K562 (cell line): ENCODE measurements around the gene SHISA4. TPM values are rescaled to one million over a fixed set of nuclear protein-coding genes. Genes with fewer than 3 reads are reported as not detected.

ENCODE experiments used
- MED1 ChIP-seq: sonication (generic); formaldehyde crosslinking; IDR thresholded peaks from 2 replicates; pipeline ENCODE4 v1.8.1; 2023; ENCODE audit warnings: missing genetic modification reagents, borderline replicate concordance
- PML ChIP-seq: IDR thresholded peaks from 2 replicates; pipeline ENCODE4 v1.6.1; 2012; ENCODE audit warnings: low read length, inconsistent platforms
- POLR2AphosphoS2 ChIP-seq: IDR thresholded peaks from 2 replicates; pipeline ENCODE4 v1.6.1; 2012; ENCODE audit warnings: low read length, improper control_type of control experiment
- RB1 ChIP-seq: fragments of 450-650 bp; IDR thresholded peaks from 2 replicates; pipeline ENCODE4 v1.6.1; 2017; ENCODE audit warnings: low read depth, mild to moderate bottlenecking
- SRSF9 ChIP-seq: fragments of 200-400 bp; formaldehyde crosslinking; IDR thresholded peaks from 2 replicates; pipeline ENCODE4 v1.6.1; 2017; ENCODE audit warnings: low read depth, low read length, borderline replicate concordance
- ZKSCAN3 ChIP-seq: fragments of 250-450 bp; sonication (Bioruptor Pico); IDR thresholded peaks from 2 replicates; pipeline ENCODE4 v1.4.0; 2020
- polyA plus RNA-seq, 8 experiments: library from polyadenylated mRNA; depleted of rRNA in 4 of 8; stranded (reverse) in 5 of 8; unstranded in 3 of 8; fragments of >200 nt; fragmentation: Nextera tagmentation in 2 of 8; fragmentation: Illumina TruSeq in 1 of 8; extraction: Ambion mirVana in 2 of 8; extraction: Trizol in 1 of 8; gene quantifications; 2 replicates each; pipeline versions ENCODE4 v1.2.1 to v1.2.3, GENCODE V29; 2011 to 2014; ENCODE audit warnings: inconsistent platforms in 1 of 8, missing spikeins in 1 of 8
- total RNA-seq, 7 experiments: library from RNA; depleted of rRNA in 6 of 7; stranded (reverse); fragments of >200 nt in 6 of 7; fragmentation: Illumina TruSeq in 2 of 7; extraction: Trizol in 2 of 7; gene quantifications; 2 replicates each; pipeline versions ENCODE4 v1.2.1 to v1.2.3, GENCODE V29; 2011 to 2021; ENCODE audit warnings: low replicate concordance in 1 of 7
- TF ChIP-seq, protein P1 (sequence below): fragments of 250-450 bp; sonication (Bioruptor Pico); IDR thresholded peaks from 2 replicates; pipeline ENCODE4 v1.8.0; 2021; ENCODE audit warnings: mild to moderate bottlenecking, moderate library complexity
- TF ChIP-seq, protein P2 (sequence below), 3 experiments: fragments of 200-800 bp in 1 of 3; sonication (Bioruptor generic) in 1 of 3; sonication (generic) in 1 of 3; formaldehyde crosslinking in 1 of 3; IDR thresholded peaks; 2 replicates each; pipeline versions ENCODE4 v1.6.1 to v1.8.0; 2016 to 2022; ENCODE audit warnings: mild to moderate bottlenecking in 2 of 3, missing compliant biosample characterization in 2 of 3, missing genetic modification characterization in 2 of 3, missing genetic modification reagents in 1 of 3

Gene SHISA4
- total and polyA plus RNA-seq, 9 of the 15 experiments (the other 6 are each of a cell fraction or from before 2014, with no cell fraction given), result 0.15 to 0.95 (median 0.68) TPM; not detected in 2

DNA sequence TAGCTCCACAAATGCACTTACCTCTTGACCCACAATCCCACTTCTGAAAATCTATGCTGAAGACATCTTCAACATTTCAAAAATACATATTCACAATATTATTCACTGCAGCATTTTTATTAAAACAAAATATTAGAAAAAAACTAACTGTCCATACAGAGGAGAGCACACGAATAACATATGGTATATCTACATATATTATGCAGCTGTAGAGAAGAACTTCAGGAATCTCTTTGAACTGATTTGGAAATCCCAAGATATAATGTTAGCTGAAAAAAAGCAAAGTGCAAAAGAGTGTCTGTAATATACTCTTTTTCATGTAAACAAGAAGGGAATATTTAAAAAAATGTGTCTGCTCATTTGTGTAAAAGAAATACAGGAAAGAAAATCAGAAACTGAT is 48.2 kb upstream of the SHISA4 start (continued):
- TF ChIP-seq, protein P1, sequence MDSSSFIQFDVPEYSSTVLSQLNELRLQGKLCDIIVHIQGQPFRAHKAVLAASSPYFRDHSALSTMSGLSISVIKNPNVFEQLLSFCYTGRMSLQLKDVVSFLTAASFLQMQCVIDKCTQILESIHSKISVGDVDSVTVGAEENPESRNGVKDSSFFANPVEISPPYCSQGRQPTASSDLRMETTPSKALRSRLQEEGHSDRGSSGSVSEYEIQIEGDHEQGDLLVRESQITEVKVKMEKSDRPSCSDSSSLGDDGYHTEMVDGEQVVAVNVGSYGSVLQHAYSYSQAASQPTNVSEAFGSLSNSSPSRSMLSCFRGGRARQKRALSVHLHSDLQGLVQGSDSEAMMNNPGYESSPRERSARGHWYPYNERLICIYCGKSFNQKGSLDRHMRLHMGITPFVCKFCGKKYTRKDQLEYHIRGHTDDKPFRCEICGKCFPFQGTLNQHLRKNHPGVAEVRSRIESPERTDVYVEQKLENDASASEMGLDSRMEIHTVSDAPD (CRISPR knock-in tag), result no peak
- TF ChIP-seq, protein P2, sequence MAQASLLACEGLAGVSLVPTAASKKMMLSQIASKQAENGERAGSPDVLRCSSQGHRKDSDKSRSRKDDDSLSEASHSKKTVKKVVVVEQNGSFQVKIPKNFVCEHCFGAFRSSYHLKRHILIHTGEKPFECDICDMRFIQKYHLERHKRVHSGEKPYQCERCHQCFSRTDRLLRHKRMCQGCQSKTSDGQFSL (CRISPR knock-in tag; IDR thresholded peaks at IDR 0.05), result no peak
- TF ChIP-seq, protein P2 (tag; IDR thresholded peaks at IDR 0.05), result no peak
- no peak for TF ChIP-seq POLR2AphosphoS2
- no peak for TF ChIP-seq SRSF9
- no peak for TF ChIP-seq MED1 (CRISPR knock-in tag)
- no peak for TF ChIP-seq PML
- TF ChIP-seq RB1, result no peak
- no peak for TF ChIP-seq ZKSCAN3 (CRISPR knock-in tag)
